Esophagus muscularis mucosa (tissue), 4 donors: ENCODE data around the gene LBP. TPM values are rescaled to one million over a fixed set of nuclear protein-coding genes. Genes with fewer than 3 reads are reported as not detected.
A peak's percentile ranks its signal among the peaks of the same experiment; 100 is the strongest.

ENCODE experiments used
- DNase-seq: peaks from one replicate; pipeline ENCODE4 v3.0.0-alpha.2; 2017; ENCODE audit errors: extremely low spot score
- H3K27ac ChIP-seq, 4 donors: fragments of 200-600 bp; sonication (generic); replicated peaks in 1 of 4; 1 replicate in 3 of 4; 2 replicates in 1 of 4; pipeline ENCODE4 v1.5.1; 2016 to 2019; ENCODE audit warnings: mild to moderate bottlenecking in 1 of 4
- H3K27me3 ChIP-seq, 4 donors: fragments of 200-600 bp; sonication (generic); one replicate each; pipeline versions ENCODE4 v1.5.1 to v1.6.0; 2016 to 2019
- H3K36me3 ChIP-seq, 4 donors: fragments of 200-600 bp; sonication (generic); one replicate each; pipeline ENCODE4 v1.5.1; 2016 to 2019
- H3K4me1 ChIP-seq, 4 donors: fragments of 200-600 bp; sonication (generic); one replicate each; pipeline ENCODE4 v1.5.1; 2016 to 2019
- H3K4me3 ChIP-seq, 4 donors: fragments of 200-600 bp; sonication (generic); 1 replicate in 2 of 4; 2 replicates in 2 of 4; pipeline ENCODE4 v1.5.1; 2016 to 2019; ENCODE audit warnings: mild to moderate bottlenecking in 4 of 4, moderate library complexity in 1 of 4
- H3K9me3 ChIP-seq, 4 donors: fragments of 200-600 bp; sonication (generic); 1 replicate in 3 of 4; 2 replicates in 1 of 4; pipeline ENCODE4 v1.5.1; 2016 to 2019
- CTCF ChIP-seq, 3 experiments: fragments of 200-600 bp in 2 of 3; fragments of 450-650 bp in 1 of 3; sonication (generic) in 2 of 3; IDR thresholded peaks; one replicate each; pipeline ENCODE4 v1.5.1; 2017 to 2019; ENCODE audit warnings: antibody characterized with exemption in 3 of 3, mild to moderate bottlenecking in 2 of 3, moderate library complexity in 1 of 3
- EP300 ChIP-seq: sonication (generic); formaldehyde crosslinking; IDR thresholded peaks from one replicate; pipeline ENCODE4 v1.6.1; 2017; ENCODE audit warnings: antibody characterized with exemption
- POLR2A ChIP-seq: fragments of 450-650 bp; IDR thresholded peaks from one replicate; pipeline ENCODE4 v1.6.1; 2017; ENCODE audit warnings: antibody characterized with exemption, moderate library complexity, mild to moderate bottlenecking, low read depth
- POLR2AphosphoS5 ChIP-seq, 2 donors: sonication (generic); formaldehyde crosslinking; IDR thresholded peaks; one replicate each; pipeline ENCODE4 v1.6.1; 2017; ENCODE audit warnings: antibody characterized with exemption in 2 of 2
- WGBS: methylation state at CpG from one replicate; pipeline ENCODE4 v1.1.5; 2018; 5-methylcytosine and 5-hydroxymethylcytosine counted together
- intact Hi-C: fragments of 100-400 bp; cut with DNase I; formaldehyde crosslinking; loops from one replicate; pipeline ENCODE4 v1.15.1; 2023
- total RNA-seq, 4 donors: library from RNA; depleted of rRNA; stranded (reverse); fragments of >200 nt; gene quantifications; one replicate each; pipeline versions ENCODE4 v1.1.0 to v1.2.1, GENCODE V29; 2016

Gene LBP
- total RNA-seq, 4 donors from 2014 or later = 0.13 to 0.33 TPM; not detected in 2

- 45% methylated on average over 7 of the region's 8 CpGs for WGBS
- no peak for TF ChIP-seq EP300
- TF ChIP-seq CTCF (IDR thresholded peaks at IDR 0.05) = peak; percentile 12 to 48 (median 31)
Measured at GRCh38 chr20:38304845-38305447, 41.3 kb upstream of the LBP start.

GRCh38 chr20:38305541-38305940 is 40.7 kb upstream of the LBP start:
- no peak for DNase-seq
- no peak overlapping the region for H3K27ac ChIP-seq
- no peaks in the 10 kb centered on the region for H3K36me3 ChIP-seq
- no peaks in the 10 kb centered on the region for H3K9me3 ChIP-seq
- TF ChIP-seq POLR2AphosphoS5 (IDR thresholded peaks at IDR 0.05) = no peak
- TF ChIP-seq POLR2A = no peak
- H3K4me1 ChIP-seq = peaks cover 0 to 9% (median 2%) of the 10 kb centered on the region in 4 donors
- no peak overlapping the region for H3K4me3 ChIP-seq
- intact Hi-C loops = no loop called here
- H3K27me3 ChIP-seq = peaks cover 0 to 51% (median 2%) of the 10 kb centered on the region in 4 donors
- WGBS = 89% methylated on average over 4 of the region's 4 CpGs

More at GRCh38 chr20:38304845-38305447, 41.3 kb upstream of the LBP start:
- no peak overlapping the region for H3K4me3 ChIP-seq
- no peaks in the 10 kb centered on the region for H3K36me3 ChIP-seq
- peaks cover 0 to 51% (median 2%) of the 10 kb centered on the region in 4 donors for H3K27me3 ChIP-seq
- H3K4me1 ChIP-seq = peaks cover 0 to 12% (median 3%) of the 10 kb centered on the region in 4 donors
- intact Hi-C loops = loop anchor here (5.0 kb wide), 1 partner anchor 68 kb away; no protein-coding TSS in a partner anchor
- no peaks in the 10 kb centered on the region for H3K9me3 ChIP-seq
- H3K27ac ChIP-seq = no peak overlapping the region
- no peak for DNase-seq

GRCh38 chr20:38306379-38306778 is 39.9 kb upstream of the LBP start:
- Histone ChIP-seq H3K27me3 (peaks cover 0 to 51% (median 2%) of the 10 kb centered on the region in 4 donors), H3K4me3 (no peak overlapping the region), H3K27ac (no peak overlapping the region), H3K9me3 (no peaks in the 10 kb centered on the region), H3K36me3 (no peaks in the 10 kb centered on the region), H3K4me1 (peaks cover 0 to 9% (median 2%) of the 10 kb centered on the region in 4 donors)
- TF ChIP-seq EP300 = no peak
- no peak for TF ChIP-seq CTCF (IDR thresholded peaks at IDR 0.05)
- no peak for TF ChIP-seq POLR2A
- no peak for TF ChIP-seq POLR2AphosphoS5 (IDR thresholded peaks at IDR 0.05)
- intact Hi-C loops = no loop called here
- DNase-seq = no peak
- 88% methylated on average over 6 of the region's 6 CpGs for WGBS

- H3K27ac ChIP-seq = no peak overlapping the region
- 86% methylated on average over 6 of the region's 8 CpGs for WGBS
- peaks cover 0 to 9% (median 2%) of the 10 kb centered on the region in 4 donors for H3K4me1 ChIP-seq
- peaks cover 0 to 45% (median 2%) of the 10 kb centered on the region in 4 donors for H3K27me3 ChIP-seq
- intact Hi-C loops = no loop called here
- H3K4me3 ChIP-seq = no peak overlapping the region
- no peak for TF ChIP-seq POLR2AphosphoS5 (IDR thresholded peaks at IDR 0.05)
- no peaks in the 10 kb centered on the region for H3K9me3 ChIP-seq
- DNase-seq = no peak
- H3K36me3 ChIP-seq = no peaks in the 10 kb centered on the region
Measured at GRCh38 chr20:38307371-38308046, 38.8 kb upstream of the LBP start.

GRCh38 chr20:38308047-38308438 is 38.2 kb upstream of the LBP start:
- 50% methylated on average over 4 of the region's 4 CpGs for WGBS

More at GRCh38 chr20:38308047-38308438, 38.2 kb upstream of the LBP start:
- Histone ChIP-seq H3K9me3 (no peaks in the 10 kb centered on the region), H3K4me1 (peaks cover 0 to 9% (median 2%) of the 10 kb centered on the region in 4 donors), H3K36me3 (no peaks in the 10 kb centered on the region), H3K27me3 (peaks cover 0 to 41% (median 0%) of the 10 kb centered on the region in 4 donors), H3K27ac (no peak overlapping the region), H3K4me3 (no peak overlapping the region)
- DNase-seq = no peak
- TF ChIP-seq POLR2A (no peak), CTCF (IDR thresholded peaks at IDR 0.05) (no peak), EP300 (no peak), POLR2AphosphoS5 (IDR thresholded peaks at IDR 0.05) (no peak)
- intact Hi-C loops = no loop called here
